GM13976 (cell line): ENCODE measurements around the gene BOD1L1.

Experiments
- DNase-seq: peaks from one replicate; pipeline ENCODE4 v3.0.0; 2012; ENCODE audit warnings: low spot score
- in situ Hi-C: fragments of 300-500 bp; cut with MboI; formaldehyde crosslinking; loops from one replicate; pipeline ENCODE4 v1.12.0; 2022; ENCODE audit warnings: low sequenced_read_pairs, mixed read lengths, inconsistent platforms; ENCODE audit not compliant: unreplicated experiment
- TF ChIP-seq, protein P1 (sequence below): IDR thresholded peaks from 2 replicates; pipeline ENCODE4 v1.5.1; 2012; ENCODE audit warnings: borderline replicate concordance, mild to moderate bottlenecking; ENCODE audit not compliant: insufficient read depth; ENCODE audit errors: extremely low read depth, missing control alignments, control extremely low read depth

BOD1L1 gene

DNA sequence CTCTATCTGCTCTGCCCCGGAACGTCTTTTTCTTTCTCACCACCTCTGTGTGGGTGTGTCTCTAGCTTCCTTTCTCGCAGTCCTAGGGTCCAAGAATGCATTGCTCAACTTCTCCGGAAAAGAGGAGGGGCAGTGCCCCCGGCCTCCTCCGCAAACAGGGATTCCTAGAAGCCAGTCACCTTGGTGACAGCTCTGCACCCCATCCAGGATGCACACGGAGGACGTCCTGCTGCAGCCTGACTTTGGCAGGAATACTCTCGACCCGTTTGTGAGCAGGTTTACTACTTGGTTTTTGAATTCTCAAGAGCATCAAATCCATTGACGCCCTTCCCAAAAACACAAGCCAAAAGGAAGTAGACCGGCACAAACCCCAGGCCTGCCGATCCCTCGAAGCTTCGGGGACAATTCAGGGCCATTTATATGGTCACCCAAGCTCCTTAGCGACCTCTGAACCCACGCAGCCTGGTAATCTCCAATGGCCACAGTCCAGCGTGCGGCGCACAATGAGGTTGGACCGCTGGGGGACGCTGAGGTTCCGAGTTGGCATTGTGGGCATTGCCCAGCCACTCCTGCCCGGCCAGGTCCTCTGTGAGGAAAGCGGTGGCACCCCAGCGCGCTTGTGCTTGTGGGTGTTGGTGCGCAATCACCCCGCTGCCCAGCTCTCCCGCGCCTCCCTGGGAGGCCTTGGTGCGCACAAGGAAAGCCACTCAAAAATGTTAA lies 93.0 kb downstream of the BOD1L1 start:
- peak; percentile 23 for DNase-seq
- in situ Hi-C loops, result no loop called here
- TF ChIP-seq, protein P1, sequence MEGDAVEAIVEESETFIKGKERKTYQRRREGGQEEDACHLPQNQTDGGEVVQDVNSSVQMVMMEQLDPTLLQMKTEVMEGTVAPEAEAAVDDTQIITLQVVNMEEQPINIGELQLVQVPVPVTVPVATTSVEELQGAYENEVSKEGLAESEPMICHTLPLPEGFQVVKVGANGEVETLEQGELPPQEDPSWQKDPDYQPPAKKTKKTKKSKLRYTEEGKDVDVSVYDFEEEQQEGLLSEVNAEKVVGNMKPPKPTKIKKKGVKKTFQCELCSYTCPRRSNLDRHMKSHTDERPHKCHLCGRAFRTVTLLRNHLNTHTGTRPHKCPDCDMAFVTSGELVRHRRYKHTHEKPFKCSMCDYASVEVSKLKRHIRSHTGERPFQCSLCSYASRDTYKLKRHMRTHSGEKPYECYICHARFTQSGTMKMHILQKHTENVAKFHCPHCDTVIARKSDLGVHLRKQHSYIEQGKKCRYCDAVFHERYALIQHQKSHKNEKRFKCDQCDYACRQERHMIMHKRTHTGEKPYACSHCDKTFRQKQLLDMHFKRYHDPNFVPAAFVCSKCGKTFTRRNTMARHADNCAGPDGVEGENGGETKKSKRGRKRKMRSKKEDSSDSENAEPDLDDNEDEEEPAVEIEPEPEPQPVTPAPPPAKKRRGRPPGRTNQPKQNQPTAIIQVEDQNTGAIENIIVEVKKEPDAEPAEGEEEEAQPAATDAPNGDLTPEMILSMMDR, result no peak

- in situ Hi-C loops, result no loop called here
- peak; percentile 29 for DNase-seq
- TF ChIP-seq, protein P1, result no peak
These were observed 93.7 kb downstream of the BOD1L1 start for GRCh38 chr4:13533670-13534343.

DNA sequence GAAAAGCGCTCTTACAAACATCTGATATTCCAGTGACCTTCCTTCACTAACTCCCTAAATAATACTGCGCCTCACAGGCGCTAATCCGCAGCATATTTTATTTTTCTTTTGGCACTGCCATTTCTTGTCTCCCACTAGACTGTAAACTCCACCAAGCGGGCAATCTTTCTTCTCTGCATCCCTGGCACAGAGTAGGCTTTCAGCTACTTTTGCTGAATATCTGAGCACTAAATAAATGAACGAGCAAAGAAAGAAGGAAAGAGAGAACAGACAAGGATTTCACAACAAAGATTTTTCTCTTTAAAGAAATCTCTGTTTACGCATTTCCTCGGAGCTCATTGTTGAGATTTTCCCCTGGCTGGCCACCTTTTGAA lies 95.9 kb downstream of the BOD1L1 start:
- TF ChIP-seq, protein P1, result no peak
- in situ Hi-C loops, result no loop called here
- no peak for DNase-seq

GRCh38 chr4:13530823-13531624 lies 96.5 kb downstream of the BOD1L1 start:
- peak; percentile 30 for DNase-seq
- in situ Hi-C loops, result no loop called here
- TF ChIP-seq, protein P1, result no peak

GRCh38 chr4:13529128-13529919 lies 98.2 kb downstream of the BOD1L1 start:
- DNase-seq, result peak; percentile 13
- TF ChIP-seq, protein P1, result no peak
- in situ Hi-C loops, result no loop called here

DNA sequence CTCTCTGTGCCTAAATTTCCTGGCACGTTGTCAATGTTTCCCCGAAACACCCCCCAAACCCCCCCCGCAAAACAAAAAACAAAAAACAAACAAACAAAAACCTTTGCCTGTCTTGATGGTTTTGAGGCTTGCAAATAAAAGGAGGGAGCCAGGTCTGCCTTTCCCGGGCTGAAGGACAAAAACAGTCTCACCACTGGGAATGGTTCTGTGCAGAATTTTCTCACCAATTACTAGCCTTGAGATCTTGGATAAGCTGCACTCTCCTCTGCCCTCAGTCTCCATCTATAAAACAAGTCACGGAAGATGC lies 98.8 kb downstream of the BOD1L1 start:
- DNase-seq, result peak; percentile 23
- in situ Hi-C loops, result no loop called here
- TF ChIP-seq, protein P1, result no peak
